RWPE2 (cell line): ENCODE measurements around the gene WDR13.

Experiments used
- ATAC-seq: fragments of 200-7000 bp; cut with Tn5 transposase; 3 replicates; pipeline ENCODE4 v1.9.1; 2021; ENCODE audit warnings: low read depth
- DNase-seq: peaks from one replicate; pipeline ENCODE4 v3.0.0-alpha.2; 2020; ENCODE audit warnings: low spot score
- H3K27ac ChIP-seq: fragments of 450-650 bp; 2 replicates; pipeline ENCODE4 v1.5.1; 2017; ENCODE audit warnings: mild to moderate bottlenecking; ENCODE audit not compliant: poor library complexity, severe bottlenecking
- H3K27me3 ChIP-seq: fragments of 250-450 bp; sonication (Bioruptor Pico); 2 replicates; pipeline ENCODE4 v1.5.1; 2021; ENCODE audit warnings: mild to moderate bottlenecking, moderate library complexity; ENCODE audit not compliant: insufficient read depth, poor library complexity, severe bottlenecking
- H3K36me3 ChIP-seq: fragments of 250-450 bp; sonication (Bioruptor Pico); 2 replicates; pipeline ENCODE4 v1.5.1; 2020; ENCODE audit warnings: low read depth, mild to moderate bottlenecking, moderate library complexity
- H3K4me1 ChIP-seq: fragments of 250-450 bp; sonication (Bioruptor Pico); 2 replicates; pipeline ENCODE4 v1.5.1; 2021; ENCODE audit warnings: mild to moderate bottlenecking, moderate library complexity; ENCODE audit not compliant: insufficient read depth, poor library complexity, severe bottlenecking
- H3K4me3 ChIP-seq: fragments of 250-450 bp; sonication (Bioruptor Pico); 2 replicates; pipeline ENCODE4 v1.5.1; 2021; ENCODE audit warnings: mild to moderate bottlenecking, moderate library complexity; ENCODE audit not compliant: severe bottlenecking
- H3K9me3 ChIP-seq: fragments of 250-450 bp; sonication (Bioruptor Pico); 2 replicates; pipeline ENCODE4 v1.5.1; 2021; ENCODE audit warnings: mild to moderate bottlenecking, moderate library complexity; ENCODE audit not compliant: severe bottlenecking
- CTCF ChIP-seq: fragments of 450-650 bp; IDR thresholded peaks from one replicate; pipeline ENCODE4 v1.5.1; 2017; ENCODE audit warnings: mild to moderate bottlenecking, moderate library complexity; ENCODE audit not compliant: poor library complexity, severe bottlenecking

Gene WDR13

GRCh38 chrX:48560056-48560455 is 37.2 kb upstream of the WDR13 start:
- H3K27me3 ChIP-seq, result no peaks in the 10 kb centered on the region
- no peak overlapping the region for H3K27ac ChIP-seq
- ATAC-seq (no peak), DNase-seq (no peak)
- TF ChIP-seq CTCF, result no peak
- no peaks in the 10 kb centered on the region for H3K9me3 ChIP-seq
- H3K4me1 ChIP-seq, result peaks cover 3% of the 10 kb centered on the region
- H3K4me3 ChIP-seq, result no peak overlapping the region
- peaks cover 16% of the 10 kb centered on the region for H3K36me3 ChIP-seq

DNA sequence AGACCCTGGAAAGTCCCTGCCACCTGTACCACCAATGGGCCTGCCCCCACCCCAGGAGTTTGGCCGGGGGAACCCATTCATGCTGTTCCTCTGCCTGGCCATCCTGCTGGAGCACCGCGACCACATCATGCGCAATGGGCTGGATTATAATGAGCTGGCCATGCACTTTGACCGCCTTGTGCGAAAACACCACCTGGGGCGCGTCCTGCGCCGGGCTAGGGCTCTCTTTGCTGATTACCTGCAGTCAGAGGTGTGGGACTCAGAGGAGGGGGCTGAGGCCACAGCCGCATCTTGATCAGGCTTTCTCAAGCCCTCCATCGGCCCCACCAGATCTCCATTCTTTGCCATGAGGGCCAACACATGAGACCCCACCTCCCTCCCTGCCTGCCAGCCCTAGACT is 36.6 kb upstream of the WDR13 start:
- no peaks in the 10 kb centered on the region for H3K27me3 ChIP-seq
- H3K4me3 ChIP-seq, result no peak overlapping the region
- peaks cover 3% of the 10 kb centered on the region for H3K4me1 ChIP-seq
- H3K36me3 ChIP-seq, result peaks cover 16% of the 10 kb centered on the region
- no peak for DNase-seq
- ATAC-seq, result no peak
- no peaks in the 10 kb centered on the region for H3K9me3 ChIP-seq
- no peak overlapping the region for H3K27ac ChIP-seq
- no peak for TF ChIP-seq CTCF

GRCh38 chrX:48569958-48570357 is 27.3 kb upstream of the WDR13 start:
- H3K27me3 ChIP-seq, result no peaks in the 10 kb centered on the region
- H3K4me1 ChIP-seq, result no peaks in the 10 kb centered on the region
- no peak for TF ChIP-seq CTCF
- no peak for ATAC-seq
- DNase-seq, result no peak
- H3K36me3 ChIP-seq, result peaks cover 3% of the 10 kb centered on the region
- H3K27ac ChIP-seq, result no peak overlapping the region
- H3K9me3 ChIP-seq, result no peaks in the 10 kb centered on the region
- H3K4me3 ChIP-seq, result no peak overlapping the region

GRCh38 chrX:48573690-48574269 is 23.5 kb upstream of the WDR13 start:
- Histone ChIP-seq H3K27me3 (no peaks in the 10 kb centered on the region), H3K27ac (peak overlapping the region; percentile 91), H3K4me3 (peak overlapping the region; percentile 80), H3K4me1 (peaks cover 13% of the 10 kb centered on the region), H3K36me3 (peaks cover 41% of the 10 kb centered on the region), H3K9me3 (no peaks in the 10 kb centered on the region)
- ATAC-seq (no peak), DNase-seq (no peak)
- no peak for TF ChIP-seq CTCF
